Thyroid gland (tissue), 4 donors: ENCODE results near the gene CYFIP2.

Source experiments
- POLR2A ChIP-seq, 2 donors: fragments of 450-650 bp; IDR thresholded peaks; one replicate each; pipeline ENCODE4 v1.6.1; 2017; ENCODE audit warnings: antibody characterized with exemption in 2 of 2, mild to moderate bottlenecking in 2 of 2, moderate library complexity in 1 of 2
- TF ChIP-seq, protein P1 (sequence below), 6 experiments: fragments of 200-600 bp in 3 of 6; fragments of 450-650 bp in 3 of 6; sonication (generic) in 3 of 6; IDR thresholded peaks; one replicate each; pipeline ENCODE4 v1.5.1; 2016 to 2019; ENCODE audit warnings: antibody characterized with exemption in 6 of 6, mild to moderate bottlenecking in 2 of 6, inconsistent platforms in 1 of 6, moderate library complexity in 1 of 6

- TF ChIP-seq, protein P1, sequence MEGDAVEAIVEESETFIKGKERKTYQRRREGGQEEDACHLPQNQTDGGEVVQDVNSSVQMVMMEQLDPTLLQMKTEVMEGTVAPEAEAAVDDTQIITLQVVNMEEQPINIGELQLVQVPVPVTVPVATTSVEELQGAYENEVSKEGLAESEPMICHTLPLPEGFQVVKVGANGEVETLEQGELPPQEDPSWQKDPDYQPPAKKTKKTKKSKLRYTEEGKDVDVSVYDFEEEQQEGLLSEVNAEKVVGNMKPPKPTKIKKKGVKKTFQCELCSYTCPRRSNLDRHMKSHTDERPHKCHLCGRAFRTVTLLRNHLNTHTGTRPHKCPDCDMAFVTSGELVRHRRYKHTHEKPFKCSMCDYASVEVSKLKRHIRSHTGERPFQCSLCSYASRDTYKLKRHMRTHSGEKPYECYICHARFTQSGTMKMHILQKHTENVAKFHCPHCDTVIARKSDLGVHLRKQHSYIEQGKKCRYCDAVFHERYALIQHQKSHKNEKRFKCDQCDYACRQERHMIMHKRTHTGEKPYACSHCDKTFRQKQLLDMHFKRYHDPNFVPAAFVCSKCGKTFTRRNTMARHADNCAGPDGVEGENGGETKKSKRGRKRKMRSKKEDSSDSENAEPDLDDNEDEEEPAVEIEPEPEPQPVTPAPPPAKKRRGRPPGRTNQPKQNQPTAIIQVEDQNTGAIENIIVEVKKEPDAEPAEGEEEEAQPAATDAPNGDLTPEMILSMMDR (IDR thresholded peaks at IDR 0.05): no peak
- no peak for TF ChIP-seq POLR2A (IDR thresholded peaks at IDR 0.05)
These were observed 45.7 kb downstream of the CYFIP2 start for GRCh38 chr5:157311595-157311994.
